H1 (cell line): ENCODE results near the gene IFNA2. TPM values are rescaled to one million over a fixed set of nuclear protein-coding genes. Genes with fewer than 3 reads are reported as not detected.

Source experiments
- BCL11A ChIP-seq, 2 experiments: IDR thresholded peaks; one replicate each; pipeline ENCODE4 v1.6.1; 2011; ENCODE audit warnings: low read depth in 2 of 2, low read length in 2 of 2, mild to moderate bottlenecking in 2 of 2
- CHD7 ChIP-seq: fragments of 300-600 bp; sonication (generic); IDR thresholded peaks from 2 replicates; pipeline ENCODE4 v1.7.1; 2012; ENCODE audit warnings: low read length, moderate library complexity, mild to moderate bottlenecking, inconsistent platforms; ENCODE audit not compliant: insufficient replicate concordance
- EGR1 ChIP-seq: IDR thresholded peaks from 2 replicates; pipeline ENCODE4 v1.6.1; 2011; ENCODE audit warnings: low read depth, low read length, borderline replicate concordance
- FOSL1 ChIP-seq: IDR thresholded peaks from 2 replicates; pipeline ENCODE4 v1.6.1; 2011; ENCODE audit warnings: mild to moderate bottlenecking, low read depth, low read length, moderate library complexity; ENCODE audit not compliant: insufficient read depth
- KDM1A ChIP-seq: fragments of 200-600, 300-600 bp; sonication (generic); IDR thresholded peaks from 2 replicates; pipeline ENCODE4 v1.7.1; 2016; ENCODE audit warnings: mild to moderate bottlenecking, low read length, borderline replicate concordance
- POLR2A ChIP-seq, 2 experiments: IDR thresholded peaks; 1 replicate in 1 of 2; 2 replicates in 1 of 2; pipeline ENCODE4 v1.6.1; 2011; ENCODE audit warnings: low read depth in 2 of 2, low read length in 2 of 2, mild to moderate bottlenecking in 2 of 2; ENCODE audit errors: control extremely low read depth in 1 of 2
- RFX5 ChIP-seq: IDR thresholded peaks from 2 replicates; pipeline ENCODE4 v1.6.1; 2011; ENCODE audit warnings: low read depth, low read length, improper control_type of control experiment, borderline replicate concordance
- SP4 ChIP-seq: IDR thresholded peaks from 2 replicates; pipeline ENCODE4 v1.6.1; 2012; ENCODE audit warnings: low read length, inconsistent platforms
- SRF ChIP-seq: IDR thresholded peaks from 2 replicates; pipeline ENCODE4 v1.6.1; 2011; ENCODE audit warnings: mild to moderate bottlenecking, low read depth, low read length, moderate library complexity
- TEAD4 ChIP-seq: IDR thresholded peaks from 2 replicates; pipeline ENCODE4 v1.6.1; 2012; ENCODE audit warnings: low read depth, low read length, inconsistent platforms, mixed read lengths
- ZNF274 ChIP-seq: IDR thresholded peaks from 2 replicates; pipeline ENCODE4 v1.7.0; 2012; ENCODE audit warnings: low read length, borderline replicate concordance; ENCODE audit errors: extremely low read depth
- polyA plus RNA-seq, 7 experiments: library from polyadenylated mRNA; depleted of rRNA in 3 of 7; stranded (reverse) in 5 of 7; unstranded in 2 of 7; fragments of >200 nt in 5 of 7; fragments of 200-250 nt in 2 of 7; gene quantifications; 1 replicate in 5 of 7; 2 replicates in 1 of 7; 4 replicates in 1 of 7; pipeline versions ENCODE4 v1.2.1 to v1.2.3, GENCODE V29; 2011 to 2013; ENCODE audit warnings: missing spikeins in 2 of 7, mixed read lengths in 2 of 7
- total RNA-seq: library from RNA; stranded (reverse); fragmentation: NEBNext Ultra II Directional; extraction: Animal tissue kit (Norgen Biotek cat#: 25700); gene quantifications from 2 replicates; pipeline ENCODE4 v1.2.1, GENCODE V29; 2021

Gene IFNA2
- total and polyA plus RNA-seq, 2 of the 8 experiments (the other 6 are each of a cell fraction or from before 2014, with no cell fraction given) = not detected

DNA sequence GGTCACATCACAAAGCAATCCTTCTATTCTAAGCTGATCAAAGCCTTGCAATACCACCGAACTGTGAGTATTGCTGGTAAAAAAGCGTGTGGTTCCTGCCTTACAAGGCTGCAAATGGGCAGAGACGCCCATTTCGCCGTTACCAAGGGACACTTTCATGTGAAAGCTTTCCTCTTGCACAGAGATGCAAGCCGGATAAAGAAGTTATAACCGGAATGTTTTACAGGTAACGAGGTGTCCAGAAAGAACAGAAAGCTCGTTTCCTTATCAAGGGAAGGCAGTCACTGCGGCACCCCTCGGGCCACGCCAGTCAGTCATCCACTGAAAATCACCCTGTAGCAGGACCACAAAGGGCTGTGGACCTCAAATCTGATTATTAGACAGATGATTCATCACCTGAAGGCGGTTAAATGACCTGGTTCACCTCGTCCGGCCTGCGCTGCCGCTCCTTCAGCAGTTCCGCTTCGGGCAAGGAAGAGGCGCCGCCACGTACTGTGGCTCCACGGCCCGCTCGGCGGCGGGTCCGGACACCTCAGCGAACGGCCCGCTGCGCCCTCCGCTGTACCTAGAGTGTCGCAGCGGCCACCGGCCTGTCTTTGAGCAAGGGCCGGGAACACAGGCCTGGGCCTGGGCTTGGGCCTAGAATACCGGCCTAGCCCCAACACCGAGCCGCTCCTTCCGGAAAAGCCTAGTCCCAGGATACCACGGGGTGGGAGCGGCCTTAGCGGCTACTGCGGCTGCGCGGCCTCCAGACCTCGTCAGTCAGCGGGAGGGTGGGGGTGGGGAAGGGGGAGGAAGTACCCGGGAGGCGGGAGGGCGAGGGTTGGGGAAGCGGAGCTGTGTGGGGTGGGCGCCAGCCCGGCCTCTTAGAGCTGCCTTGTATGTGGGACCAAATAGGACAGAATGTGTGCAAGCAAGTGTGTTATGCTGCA lies 50.2 kb downstream of the IFNA2 start, which contains the start of gene KLHL9 (continued):
- peak in 1 of 2 experiments; percentile 79; a peak in 2 of 3 replicates for TF ChIP-seq POLR2A (IDR thresholded peaks at IDR 0.05; ENCODE audit: control extremely low read depth in 1 of 2, low read depth in 2 of 2, low read length in 2 of 2)
- TF ChIP-seq ZNF274 = no peak
- TF ChIP-seq TEAD4 = no peak
- no peak for TF ChIP-seq RFX5
- no peak for TF ChIP-seq FOSL1
- TF ChIP-seq CHD7 = no peak
- no peak for TF ChIP-seq SRF
- TF ChIP-seq KDM1A = no peak
- no peak for TF ChIP-seq EGR1
- no peak for TF ChIP-seq SP4
- no peak for TF ChIP-seq BCL11A (IDR thresholded peaks at IDR 0.05; ENCODE audit: low read depth in 2 of 2, low read length in 2 of 2)
